HEK293 (cell line): ENCODE results near the gene CMBL.
A peak's percentile ranks its signal among the peaks of the same experiment; 100 is the strongest.

Experiments used
- BCL11B ChIP-seq: fragments of 450-650 bp; formaldehyde crosslinking; IDR thresholded peaks from 2 replicates; pipeline ENCODE4 v1.5.1; 2016; ENCODE audit warnings: low read depth, missing biosample characterization, missing genetic modification characterization
- KLF8 ChIP-seq: fragments of 450-650 bp; formaldehyde crosslinking; IDR thresholded peaks from 2 replicates; pipeline ENCODE4 v1.5.1; 2016; ENCODE audit warnings: missing biosample characterization, missing genetic modification characterization
- PATZ1 ChIP-seq: fragments of 450-650 bp; formaldehyde crosslinking; IDR thresholded peaks from 2 replicates; pipeline ENCODE4 v1.5.1; 2016; ENCODE audit warnings: missing biosample characterization, missing genetic modification characterization
- PBX3 ChIP-seq: sonication (generic); formaldehyde crosslinking; IDR thresholded peaks from 2 replicates; pipeline ENCODE4 v1.8.1; 2022; ENCODE audit warnings: mild to moderate bottlenecking, moderate library complexity, missing genetic modification reagents
- PRDM10 ChIP-seq: fragments of 450-650 bp; formaldehyde crosslinking; IDR thresholded peaks from 2 replicates; pipeline ENCODE4 v1.5.1; 2016; ENCODE audit warnings: missing biosample characterization, missing genetic modification characterization
- SP2 ChIP-seq: fragments of 450-650 bp; formaldehyde crosslinking; IDR thresholded peaks from 2 replicates; pipeline ENCODE4 v1.5.1; 2016; ENCODE audit warnings: missing biosample characterization, missing genetic modification characterization
- TSHZ1 ChIP-seq: fragments of 450-650 bp; formaldehyde crosslinking; IDR thresholded peaks from 2 replicates; pipeline ENCODE4 v1.5.1; 2016; ENCODE audit warnings: missing biosample characterization, missing genetic modification characterization, borderline replicate concordance
- ZBTB7A ChIP-seq: fragments of 450-650 bp; formaldehyde crosslinking; IDR thresholded peaks from 2 replicates; pipeline ENCODE4 v1.5.1; 2016; ENCODE audit warnings: low read depth, missing biosample characterization, missing genetic modification characterization
- ZNF155 ChIP-seq: fragments of 450-650 bp; formaldehyde crosslinking; IDR thresholded peaks from 2 replicates; pipeline ENCODE4 v1.5.1; 2016; ENCODE audit warnings: missing biosample characterization, missing genetic modification characterization
- ZNF23 ChIP-seq: fragments of 450-650 bp; formaldehyde crosslinking; IDR thresholded peaks from 2 replicates; pipeline ENCODE4 v1.5.1; 2016; ENCODE audit warnings: missing biosample characterization, missing genetic modification characterization, borderline replicate concordance
- ZNF280C ChIP-seq: fragments of 450-650 bp; formaldehyde crosslinking; IDR thresholded peaks from 2 replicates; pipeline ENCODE4 v1.5.1; 2016; ENCODE audit warnings: missing biosample characterization, missing genetic modification characterization
- ZNF280D ChIP-seq: fragments of 450-650 bp; formaldehyde crosslinking; IDR thresholded peaks from 2 replicates; pipeline ENCODE4 v1.5.1; 2016; ENCODE audit warnings: missing biosample characterization, missing genetic modification characterization
- ZNF335 ChIP-seq: fragments of 450-650 bp; formaldehyde crosslinking; conservative IDR thresholded peaks from 2 replicates; pipeline ENCODE4 v1.5.1; 2016; ENCODE audit warnings: missing biosample characterization, missing genetic modification characterization
- ZNF473 ChIP-seq: fragments of 450-650 bp; formaldehyde crosslinking; IDR thresholded peaks from 2 replicates; pipeline ENCODE4 v1.5.1; 2017; ENCODE audit warnings: missing biosample characterization, missing genetic modification characterization
- ZNF530 ChIP-seq: fragments of 450-650 bp; formaldehyde crosslinking; IDR thresholded peaks from 2 replicates; pipeline ENCODE4 v1.5.1; 2016; ENCODE audit warnings: low read depth, missing biosample characterization, missing genetic modification characterization
- ZNF544 ChIP-seq: fragments of 450-650 bp; formaldehyde crosslinking; IDR thresholded peaks from 2 replicates; pipeline ENCODE4 v1.5.0; 2017; ENCODE audit warnings: missing biosample characterization, missing genetic modification characterization
- ZNF549 ChIP-seq: fragments of 450-650 bp; IDR thresholded peaks from 2 replicates; pipeline ENCODE4 v1.5.1; 2018; ENCODE audit warnings: missing biosample characterization, missing genetic modification characterization, mild to moderate bottlenecking, inconsistent platforms, moderate library complexity
- ZNF585B ChIP-seq: fragments of 450-650 bp; formaldehyde crosslinking; IDR thresholded peaks from 2 replicates; pipeline ENCODE4 v1.5.1; 2016; ENCODE audit warnings: missing biosample characterization, missing genetic modification characterization
- ZNF600 ChIP-seq: fragments of 450-650 bp; formaldehyde crosslinking; IDR thresholded peaks from 2 replicates; pipeline ENCODE4 v1.5.1; 2016; ENCODE audit warnings: missing biosample characterization, missing genetic modification characterization
- ZNF664 ChIP-seq: fragments of 450-650 bp; formaldehyde crosslinking; IDR thresholded peaks from 2 replicates; pipeline ENCODE4 v1.5.1; 2016; ENCODE audit warnings: missing biosample characterization, missing genetic modification characterization
- ZNF704 ChIP-seq: fragments of 450-650 bp; formaldehyde crosslinking; IDR thresholded peaks from 2 replicates; pipeline ENCODE4 v1.5.1; 2016; ENCODE audit warnings: missing biosample characterization, missing genetic modification characterization

Gene CMBL

GRCh38 chr5:10249948-10250805 lies 57.5 kb downstream of the CMBL start, which contains the start of gene CCT5 (continued):
- no peak for TF ChIP-seq ZNF280C (tag by site-specific recombination)
- TF ChIP-seq ZNF600 (tag by site-specific recombination), result peak; percentile 80
- no peak for TF ChIP-seq ZNF473 (tag by site-specific recombination)
- no peak for TF ChIP-seq ZNF23 (tag by site-specific recombination)
- no peak for TF ChIP-seq ZNF664 (tag by site-specific recombination)
- peak; percentile 13; the same call in 1 of the 2 replicates for TF ChIP-seq PATZ1 (tag by site-specific recombination)
- TF ChIP-seq PBX3 (CRISPR knock-in tag), result 0 out of 2 replicates have a peak, but pooled peaks have one; percentile 15
- no peak for TF ChIP-seq ZNF544 (tag by site-specific recombination)
- TF ChIP-seq ZNF155, result no peak
- peak; percentile 98 for TF ChIP-seq ZNF335 (tag by site-specific recombination)
- peak; percentile 51 for TF ChIP-seq KLF8 (tag by site-specific recombination)
- TF ChIP-seq ZBTB7A (tag by site-specific recombination), result peak; percentile 76; the same call in 1 of the 2 replicates
- no peak for TF ChIP-seq ZNF549 (tag by site-specific recombination)
- peak; percentile 63 for TF ChIP-seq SP2
- TF ChIP-seq TSHZ1 (tag by site-specific recombination), result no peak
- TF ChIP-seq BCL11B, result no peak
- TF ChIP-seq ZNF530 (tag by site-specific recombination), result no peak
- TF ChIP-seq ZNF280D, result no peak
- TF ChIP-seq ZNF704 (tag by site-specific recombination), result 0 out of 2 replicates have a peak, but pooled peaks have one; percentile 64
- TF ChIP-seq ZNF585B, result no peak
- TF ChIP-seq PRDM10 (tag by site-specific recombination), result peak; percentile 100
